HepG2 (cell line): ENCODE results near the gene APOC1.

Experiments used
- MIXL1 ChIP-seq: IDR thresholded peaks from 2 replicates; pipeline ENCODE4 v1.6.1; 2016
- PRPF4 ChIP-seq: fragments of 200-400 bp; formaldehyde crosslinking; IDR thresholded peaks from 2 replicates; pipeline ENCODE4 v1.6.1; 2016; ENCODE audit warnings: low read length, low read depth; ENCODE audit not compliant: poor library complexity, severe bottlenecking
- TF ChIP-seq, protein P1 (sequence below): sonication (generic); formaldehyde crosslinking; IDR thresholded peaks from 2 replicates; pipeline ENCODE4 v1.5.0; 2020; ENCODE audit warnings: mild to moderate bottlenecking, low read depth, missing genetic modification reagents, borderline replicate concordance

- TF ChIP-seq MIXL1 (CRISPR knock-in tag) (no peak), PRPF4 (no peak)
- TF ChIP-seq, protein P1, sequence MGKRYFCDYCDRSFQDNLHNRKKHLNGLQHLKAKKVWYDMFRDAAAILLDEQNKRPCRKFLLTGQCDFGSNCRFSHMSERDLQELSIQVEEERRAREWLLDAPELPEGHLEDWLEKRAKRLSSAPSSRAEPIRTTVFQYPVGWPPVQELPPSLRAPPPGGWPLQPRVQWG: no peak
These were observed 46.8 kb upstream of the APOC1 start for GRCh38 chr19:44867578-44867977.
